ENCODE measurements around the gene TLX2. TPM values are rescaled to one million over a fixed set of nuclear protein-coding genes. Genes with fewer than 3 reads are reported as not detected.
A peak's percentile ranks its signal among the peaks of the same experiment; 100 is the strongest.
"Not testable (repeated sequence)": the region's sequence is repeated elsewhere in the genome, so short reads cannot be mapped to it uniquely, and the experiment has no call there.

TLX2 gene
- total RNA-seq (2014; rRNA removed; shearing (Covaris generic)) (not detected in 2 replicates), polyA plus RNA-seq (2016; fragmentation: Nextera tagmentation; extraction: Ambion mirVana) (not detected in 2 replicates)

- no peaks in the 10 kb centered on the region for H3K9me2 ChIP-seq (ENCODE audit: insufficient read depth)
- in situ Hi-C loops (cut with MboI): no loop called here
- 5% methylated on average over 73 to 80 of the region's 82 CpGs for WGBS, 2 experiments (ENCODE audit: low coverage in 1 of 2, low lambda C conversion rate in 2 of 2, missing lambda C conversion rate in 2 of 2)
- DNase-seq: peak; percentile 42
- H3K4me3 ChIP-seq: no peak within 1 kb of the TSS
- no peak within 1 kb of the TSS for H3K27ac ChIP-seq
- no peaks in the 10 kb centered on the region for H3K79me2 ChIP-seq (ENCODE audit: insufficient read depth)
- no peaks in the 10 kb centered on the region for H3F3A ChIP-seq (ENCODE audit: insufficient read depth)
- no peak within 1 kb of the TSS for H3K9ac ChIP-seq
- no peak within 1 kb of the TSS for H2AFZ ChIP-seq
- peak; percentile 13; the same call in 1 of the 2 replicates for TF ChIP-seq EZH2phosphoT487 (IDR thresholded peaks at IDR 0.05; ENCODE audit: insufficient read depth, low read depth)
- TF ChIP-seq EZH2 (IDR thresholded peaks at IDR 0.05; ENCODE audit: insufficient read depth, poor library complexity, severe bottlenecking): peak; percentile 73
- H3K4me1 ChIP-seq (ENCODE audit: insufficient read depth): no peaks in the 10 kb centered on the region
- H3K27me3 ChIP-seq (replicated peaks; ENCODE audit: insufficient read depth): peaks cover 80% of the 10 kb centered on the region
- H3K4me2 ChIP-seq (ENCODE audit: unreplicated experiment): no peak within 1 kb of the TSS
- H3K9me3 ChIP-seq (ENCODE audit: low read depth): no peaks in the 10 kb centered on the region
- no peaks in the 10 kb centered on the region for H3K36me3 ChIP-seq (ENCODE audit: low read depth)
- H4K20me1 ChIP-seq (ENCODE audit: insufficient read depth): no peaks in the 10 kb centered on the region
Measured at GRCh38 chr2:74514368-74515270, at the start of gene TLX2. TSS of gene TLX2 (plus strand) at chr2:74514450. CDS start at chr2:74514807, 357 bp downstream.

DNA sequence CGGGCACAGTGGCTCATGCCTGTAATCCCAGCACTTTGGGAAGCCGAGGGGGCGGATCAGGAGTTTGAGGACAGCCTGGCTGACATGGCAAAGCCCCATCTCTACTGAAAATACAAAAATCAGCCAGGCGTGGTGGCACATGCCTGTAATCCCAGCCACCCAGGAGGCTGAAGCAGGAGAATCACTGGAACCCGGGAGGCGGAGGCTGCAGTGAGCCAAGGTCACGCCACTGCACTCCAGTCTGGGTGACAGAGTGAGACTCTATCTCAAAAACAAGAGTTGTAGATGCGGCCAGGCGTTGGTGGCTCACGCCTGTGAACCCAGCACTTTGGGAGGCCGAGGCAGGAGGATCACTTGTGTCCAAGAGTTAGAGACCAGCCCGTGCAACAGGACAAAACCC lies 43.5 kb upstream of the TLX2 start:
- H3K9me3 ChIP-seq (ENCODE audit: low read depth); H3K36me3 ChIP-seq (ENCODE audit: low read depth); H3K9ac ChIP-seq; H4K20me1 ChIP-seq (ENCODE audit: insufficient read depth); H3K4me2 ChIP-seq (ENCODE audit: unreplicated experiment); H3K4me3 ChIP-seq; H3K9me2 ChIP-seq (ENCODE audit: insufficient read depth); H3K27me3 ChIP-seq (replicated peaks; ENCODE audit: insufficient read depth); in situ Hi-C loops (cut with MboI); H3K27ac ChIP-seq; DNase-seq; H2AFZ ChIP-seq: not testable (repeated sequence)
- Histone ChIP-seq H3K79me2 (ENCODE audit: insufficient read depth) (peaks cover 22% of the 10 kb centered on the region), H3K4me1 (ENCODE audit: insufficient read depth) (peaks cover 15% of the 10 kb centered on the region), H3F3A (ENCODE audit: insufficient read depth) (peaks cover 39% of the 10 kb centered on the region)
- 96% methylated on average over 12 of the region's 12 CpGs for WGBS, 2 experiments (ENCODE audit: low coverage in 1 of 2, low lambda C conversion rate in 2 of 2, missing lambda C conversion rate in 2 of 2)

DNA sequence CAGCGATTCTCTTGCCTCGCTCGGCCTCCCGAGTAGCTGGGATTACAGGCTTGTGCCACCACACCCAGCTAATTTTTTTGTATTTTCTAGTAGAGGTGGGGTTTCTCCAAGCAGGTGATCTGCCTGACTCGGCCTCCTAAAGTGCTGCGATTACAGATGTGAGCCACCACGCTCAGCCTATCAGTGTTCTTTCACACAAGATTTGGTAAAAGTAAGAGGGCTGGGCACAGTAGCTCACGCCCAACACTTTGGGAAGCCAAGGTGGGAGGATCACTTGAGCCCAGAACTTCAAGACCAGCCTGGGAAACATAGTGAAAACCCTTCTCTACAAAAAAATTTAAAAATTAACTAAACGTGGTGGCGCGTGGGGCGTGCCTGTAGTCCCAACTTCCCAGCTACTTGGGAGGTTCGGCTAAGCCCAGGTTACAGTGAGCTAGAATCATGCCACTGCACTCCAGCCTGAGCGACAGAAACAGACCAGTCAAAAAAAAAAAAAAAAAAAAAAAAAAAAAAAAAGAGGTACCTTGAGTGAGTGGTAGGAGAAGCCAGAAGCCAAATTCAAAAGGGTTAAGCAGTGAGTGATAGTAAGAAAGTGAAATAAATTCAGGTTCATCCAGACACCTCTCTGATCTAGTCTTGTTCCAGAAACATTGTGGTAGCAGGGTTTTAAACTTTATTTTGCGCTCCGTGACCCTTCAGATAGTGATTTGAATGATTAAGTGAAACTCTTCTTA lies 42.8 kb upstream of the TLX2 start:
- no peak for TF ChIP-seq EZH2phosphoT487 (IDR thresholded peaks at IDR 0.05; ENCODE audit: insufficient read depth, low read depth)
- TF ChIP-seq EZH2 (IDR thresholded peaks at IDR 0.05; ENCODE audit: insufficient read depth, poor library complexity, severe bottlenecking): no peak
- Histone ChIP-seq H3F3A (ENCODE audit: insufficient read depth) (peaks cover 33% of the 10 kb centered on the region), H3K9me3 (ENCODE audit: low read depth) (no peaks in the 10 kb centered on the region), H3K4me2 (ENCODE audit: unreplicated experiment) (peak overlapping the region; percentile 85), H3K27me3 (replicated peaks; ENCODE audit: insufficient read depth) (no peaks in the 10 kb centered on the region), H2AFZ (peak overlapping the region; percentile 95), H4K20me1 (ENCODE audit: insufficient read depth) (no peaks in the 10 kb centered on the region), H3K27ac (peak overlapping the region; percentile 87), H3K9me2 (ENCODE audit: insufficient read depth) (no peaks in the 10 kb centered on the region), H3K9ac (peak overlapping the region; percentile 88), H3K4me3 (peak overlapping the region; percentile 87), H3K36me3 (ENCODE audit: low read depth) (0 out of 2 replicates have a peak, but pooled peaks cover 4% of the 10 kb centered on the region), H3K4me1 (ENCODE audit: insufficient read depth) (peaks cover 15% of the 10 kb centered on the region), H3K79me2 (ENCODE audit: insufficient read depth) (peaks cover 14% of the 10 kb centered on the region)
- DNase-seq: peak; percentile 20
- WGBS, 2 experiments (ENCODE audit: low coverage in 1 of 2, low lambda C conversion rate in 2 of 2, missing lambda C conversion rate in 2 of 2): 45 to 47% methylated on average over 16 of the region's 16 CpGs
- in situ Hi-C loops (cut with MboI): no loop called here

GRCh38 chr2:74472086-74472944 lies 41.9 kb upstream of the TLX2 start, which contains the start of gene MRPL53:
TSS of gene MRPL53 (minus strand) at chr2:74472680. CDS start at chr2:74472660, 20 bp downstream.
- Histone ChIP-seq H3F3A (ENCODE audit: insufficient read depth) (peaks cover 31% of the 10 kb centered on the region), H3K4me3 (peak within 1 kb of the TSS; percentile 87), H3K36me3 (ENCODE audit: low read depth) (0 out of 2 replicates have a peak, but pooled peaks cover 9% of the 10 kb centered on the region), H4K20me1 (ENCODE audit: insufficient read depth) (no peaks in the 10 kb centered on the region), H3K79me2 (ENCODE audit: insufficient read depth) (peaks cover 17% of the 10 kb centered on the region; the same call in 1 of the 2 replicates), H3K4me2 (ENCODE audit: unreplicated experiment) (peak within 1 kb of the TSS; percentile 85), H2AFZ (peak within 1 kb of the TSS; percentile 95), H3K27me3 (replicated peaks; ENCODE audit: insufficient read depth) (no peaks in the 10 kb centered on the region), H3K27ac (peak within 1 kb of the TSS; percentile 87), H3K9ac (peak within 1 kb of the TSS; percentile 88), H3K4me1 (ENCODE audit: insufficient read depth) (peaks cover 15% of the 10 kb centered on the region), H3K9me3 (ENCODE audit: low read depth) (no peaks in the 10 kb centered on the region), H3K9me2 (ENCODE audit: insufficient read depth) (no peaks in the 10 kb centered on the region)
- no peak for TF ChIP-seq EZH2phosphoT487 (IDR thresholded peaks at IDR 0.05; ENCODE audit: insufficient read depth, low read depth)
- TF ChIP-seq EZH2 (IDR thresholded peaks at IDR 0.05; ENCODE audit: insufficient read depth, poor library complexity, severe bottlenecking): no peak
- DNase-seq: peak; percentile 97
- 1% methylated on average over 66 of the region's 66 CpGs for WGBS, 2 experiments (ENCODE audit: low coverage in 1 of 2, low lambda C conversion rate in 2 of 2, missing lambda C conversion rate in 2 of 2)
- in situ Hi-C loops (cut with MboI): no loop called here

Data from GM23248 (cell line).